Stimulated activated naive CD8-positive, alpha-beta T cell treated with anti-CD3 and anti-CD28 coated beads, Interleukin-15, Interleukin-2, amounts not matched to agents 100 U/mL and 50 U/mL, for 24 hours (primary cell): ENCODE results near the gene GGA1.
"Not testable (repeated sequence)": the region's sequence is repeated elsewhere in the genome, so short reads cannot be mapped to it uniquely, and the experiment has no call there.

Source experiments
- ATAC-seq: fragments of 150-1000 bp; cut with Tn5 transposase; one replicate; pipeline ENCODE4 v1.10.0; 2021
- DNase-seq: peaks from one replicate; pipeline ENCODE4 v3.0.0; 2021

Gene GGA1

GRCh38 chr22:37654563-37655251 is 46.1 kb downstream of the GGA1 start:
- no peak for ATAC-seq
- no peak for DNase-seq

GRCh38 chr22:37655252-37655563 is 46.6 kb downstream of the GGA1 start:
- no peak for ATAC-seq
- no peak for DNase-seq

GRCh38 chr22:37656583-37656982 is 47.9 kb downstream of the GGA1 start:
- ATAC-seq, DNase-seq: not testable (repeated sequence)

GRCh38 chr22:37657590-37658132 is 49.0 kb downstream of the GGA1 start:
- no peak for DNase-seq
- no peak for ATAC-seq

GRCh38 chr22:37658133-37659065 is 49.8 kb downstream of the GGA1 start, which contains the start of gene PDXP:
PDXP (plus strand) TSS chr22:37658723; CDS start chr22:37658783, 60 bp downstream.
- peak; percentile 99 for DNase-seq

GRCh38 chr22:37659066-37659896 is 50.6 kb downstream of the GGA1 start:
- DNase-seq (peak; percentile 54), ATAC-seq (no peak)

More at GRCh38 chr22:37658133-37659065, 49.8 kb downstream of the GGA1 start, which contains the start of gene PDXP:
- peak; percentile 98 for ATAC-seq

GRCh38 chr22:37659897-37660708 is 51.5 kb downstream of the GGA1 start:
- no peak for DNase-seq
- no peak for ATAC-seq

- no peak for DNase-seq
- no peak for ATAC-seq
Observed at GRCh38 chr22:37660709-37661045, 52.0 kb downstream of the GGA1 start.

- DNase-seq (peak; percentile 27), ATAC-seq (no peak)
Observed at GRCh38 chr22:37661160-37661924, 52.7 kb downstream of the GGA1 start.

GRCh38 chr22:37662039-37662438 is 53.4 kb downstream of the GGA1 start:
- DNase-seq = no peak
- ATAC-seq = no peak

GRCh38 chr22:37663521-37664140 is 55.0 kb downstream of the GGA1 start:
- DNase-seq = no peak
- ATAC-seq = no peak

- ATAC-seq = no peak
- DNase-seq = no peak
Observed at GRCh38 chr22:37664249-37665101, 55.8 kb downstream of the GGA1 start.

- DNase-seq (no peak), ATAC-seq (no peak)
Observed at GRCh38 chr22:37665487-37665886, 56.9 kb downstream of the GGA1 start.

- DNase-seq (no peak), ATAC-seq (no peak)
Observed at GRCh38 chr22:37669586-37669985, 61.0 kb downstream of the GGA1 start.

GRCh38 chr22:37672206-37672919 is 63.7 kb downstream of the GGA1 start:
- DNase-seq (peak; percentile 26), ATAC-seq (no peak)

GRCh38 chr22:37672920-37673455 is 64.4 kb downstream of the GGA1 start:
- DNase-seq (peak; percentile 63), ATAC-seq (no peak)

GRCh38 chr22:37674248-37674647 is 65.6 kb downstream of the GGA1 start:
- DNase-seq (no peak), ATAC-seq (no peak)
